ENCODE data around the gene TOR1B. TPM values are rescaled to one million over a fixed set of nuclear protein-coding genes. Genes with fewer than 3 reads are reported as not detected.

The TOR1B gene
- polyA plus RNA-seq, 1 of the 3 experiments (the other 2 are of a cell fraction) = 37.4 TPM

DNA sequence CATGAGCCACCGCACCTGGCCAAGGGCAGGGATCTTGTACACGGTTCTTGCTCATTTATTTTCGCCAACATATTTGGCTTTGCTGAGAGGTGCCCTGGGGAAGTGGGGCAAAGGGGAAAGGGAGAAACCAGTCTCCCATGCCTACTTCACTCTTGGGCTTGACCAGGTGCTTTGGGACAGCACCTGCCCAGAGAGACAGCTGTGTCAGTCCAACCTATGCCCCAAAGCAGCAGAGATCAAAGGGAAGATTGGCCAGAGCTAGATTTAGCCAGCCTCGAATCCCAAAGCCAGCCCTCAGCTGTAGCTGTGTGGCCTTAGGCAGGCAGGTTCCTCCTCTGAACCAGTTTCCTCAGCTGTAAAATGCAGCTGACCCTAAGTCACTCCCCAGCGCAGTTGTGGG is 47.8 kb upstream of the TOR1B start:
- H3K36me3 ChIP-seq (replicated peaks in 1 of 2; ENCODE audit: control insufficient read depth in 1 of 2, insufficient read depth in 2 of 2, low read length in 1 of 2) = no peaks in the 10 kb centered on the region
- ChIA-PET CTCF (interaction anchor here (0.7 to 2.7 kb wide), 7 partner anchors 11 to 35 kb away, joined by 3 to 17 read pairs (median 4); no protein-coding TSS in a partner anchor), POLR2A (no interaction called here)
- no peaks in the 10 kb centered on the region for H3K79me2 ChIP-seq (ENCODE audit: insufficient read depth)
- peaks cover 3% of the 10 kb centered on the region for H3F3A ChIP-seq (replicated peaks; ENCODE audit: insufficient read depth)
- H3K9ac ChIP-seq = no peak overlapping the region
- H4K20me1 ChIP-seq (ENCODE audit: insufficient read depth) = no peaks in the 10 kb centered on the region
- 80% methylated on average over 4 of the region's 5 CpGs for WGBS (ENCODE audit: low lambda C conversion rate)
- no peaks in the 10 kb centered on the region for H3K27me3 ChIP-seq (ENCODE audit: insufficient read depth)
- peaks cover 5 to 20% of the 10 kb centered on the region in 2 experiments; a peak in 2 of 4 replicates for H3K4me1 ChIP-seq (ENCODE audit: control insufficient read depth in 1 of 2, insufficient read depth in 2 of 2, low read depth in 1 of 2, low read length in 1 of 2)
- TF ChIP-seq TAF1 (IDR thresholded peaks at IDR 0.05; ENCODE audit: borderline replicate concordance, low read depth, low read length) = no peak
- no peak for TF ChIP-seq RAD21 (IDR thresholded peaks at IDR 0.05; ENCODE audit: low read length)
- TF ChIP-seq GATA2 (CRISPR knock-in tag; IDR thresholded peaks at IDR 0.05) = no peak
- no peak for TF ChIP-seq EZH2phosphoT487 (IDR thresholded peaks at IDR 0.05; ENCODE audit: borderline replicate concordance, low read depth)
- no peak for TF ChIP-seq ZBTB33 (IDR thresholded peaks at IDR 0.05; ENCODE audit: borderline replicate concordance, low read depth)
- TF ChIP-seq GABPA (IDR thresholded peaks at IDR 0.05; ENCODE audit: low read depth) = no peak
- TF ChIP-seq SMC3 (IDR thresholded peaks at IDR 0.05; ENCODE audit: low read depth, low read length) = no peak
- no peaks in the 10 kb centered on the region for H3K9me3 ChIP-seq
- H2AFZ ChIP-seq (ENCODE audit: low read depth) = no peak overlapping the region
- no peak overlapping the region for H3K4me2 ChIP-seq
- H3K9me2 ChIP-seq = no peaks in the 10 kb centered on the region
- no peak overlapping the region for H3K4me3 ChIP-seq (ENCODE audit: low read depth in 2 of 2, low read length in 1 of 2)
- no peak overlapping the region for H3K27ac ChIP-seq (ENCODE audit: low read depth in 2 of 2, low read length in 1 of 2)
- no peak for DNase-seq

- Histone ChIP-seq H3F3A (replicated peaks; ENCODE audit: insufficient read depth) (peaks cover 3% of the 10 kb centered on the region), H3K9ac (no peak overlapping the region), H3K4me2 (no peak overlapping the region), H3K36me3 (replicated peaks in 1 of 2; ENCODE audit: control insufficient read depth in 1 of 2, insufficient read depth in 2 of 2, low read length in 1 of 2) (no peaks in the 10 kb centered on the region), H3K4me3 (ENCODE audit: low read depth in 2 of 2, low read length in 1 of 2) (no peak overlapping the region), H3K79me2 (ENCODE audit: insufficient read depth) (no peaks in the 10 kb centered on the region), H2AFZ (ENCODE audit: low read depth) (no peak overlapping the region), H3K27me3 (ENCODE audit: insufficient read depth) (no peaks in the 10 kb centered on the region), H3K9me3 (no peaks in the 10 kb centered on the region), H3K9me2 (no peaks in the 10 kb centered on the region), H4K20me1 (ENCODE audit: insufficient read depth) (no peaks in the 10 kb centered on the region), H3K27ac (ENCODE audit: low read depth in 2 of 2, low read length in 1 of 2) (no peak overlapping the region), H3K4me1 (ENCODE audit: control insufficient read depth in 1 of 2, insufficient read depth in 2 of 2, low read depth in 1 of 2, low read length in 1 of 2) (peaks cover 5 to 20% of the 10 kb centered on the region in 2 experiments; a peak in 2 of 4 replicates)
- no peak for TF ChIP-seq MEF2A (IDR thresholded peaks at IDR 0.05; ENCODE audit: borderline replicate concordance, low read depth)
- TF ChIP-seq, protein P1, sequence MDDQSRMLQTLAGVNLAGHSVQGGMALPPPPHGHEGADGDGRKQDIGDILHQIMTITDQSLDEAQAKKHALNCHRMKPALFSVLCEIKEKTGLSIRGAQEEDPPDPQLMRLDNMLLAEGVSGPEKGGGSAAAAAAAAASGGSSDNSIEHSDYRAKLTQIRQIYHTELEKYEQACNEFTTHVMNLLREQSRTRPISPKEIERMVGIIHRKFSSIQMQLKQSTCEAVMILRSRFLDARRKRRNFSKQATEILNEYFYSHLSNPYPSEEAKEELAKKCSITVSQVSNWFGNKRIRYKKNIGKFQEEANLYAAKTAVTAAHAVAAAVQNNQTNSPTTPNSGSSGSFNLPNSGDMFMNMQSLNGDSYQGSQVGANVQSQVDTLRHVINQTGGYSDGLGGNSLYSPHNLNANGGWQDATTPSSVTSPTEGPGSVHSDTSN (IDR thresholded peaks at IDR 0.05) = no peak
- no peak for TF ChIP-seq ZBTB33 (IDR thresholded peaks at IDR 0.05; ENCODE audit: borderline replicate concordance, low read depth)
- no peak for TF ChIP-seq POLR2AphosphoS5 (IDR thresholded peaks at IDR 0.05; ENCODE audit: low read depth, low read length)
- TF ChIP-seq, protein P2, sequence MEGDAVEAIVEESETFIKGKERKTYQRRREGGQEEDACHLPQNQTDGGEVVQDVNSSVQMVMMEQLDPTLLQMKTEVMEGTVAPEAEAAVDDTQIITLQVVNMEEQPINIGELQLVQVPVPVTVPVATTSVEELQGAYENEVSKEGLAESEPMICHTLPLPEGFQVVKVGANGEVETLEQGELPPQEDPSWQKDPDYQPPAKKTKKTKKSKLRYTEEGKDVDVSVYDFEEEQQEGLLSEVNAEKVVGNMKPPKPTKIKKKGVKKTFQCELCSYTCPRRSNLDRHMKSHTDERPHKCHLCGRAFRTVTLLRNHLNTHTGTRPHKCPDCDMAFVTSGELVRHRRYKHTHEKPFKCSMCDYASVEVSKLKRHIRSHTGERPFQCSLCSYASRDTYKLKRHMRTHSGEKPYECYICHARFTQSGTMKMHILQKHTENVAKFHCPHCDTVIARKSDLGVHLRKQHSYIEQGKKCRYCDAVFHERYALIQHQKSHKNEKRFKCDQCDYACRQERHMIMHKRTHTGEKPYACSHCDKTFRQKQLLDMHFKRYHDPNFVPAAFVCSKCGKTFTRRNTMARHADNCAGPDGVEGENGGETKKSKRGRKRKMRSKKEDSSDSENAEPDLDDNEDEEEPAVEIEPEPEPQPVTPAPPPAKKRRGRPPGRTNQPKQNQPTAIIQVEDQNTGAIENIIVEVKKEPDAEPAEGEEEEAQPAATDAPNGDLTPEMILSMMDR (IDR thresholded peaks at IDR 0.05) = no peak
- no peak for TF ChIP-seq MXI1 (IDR thresholded peaks at IDR 0.05; ENCODE audit: low read depth, low read length)
- no peak for TF ChIP-seq JUND (IDR thresholded peaks at IDR 0.05)
- TF ChIP-seq TAF1 (IDR thresholded peaks at IDR 0.05; ENCODE audit: borderline replicate concordance, low read depth, low read length) = no peak
- TF ChIP-seq RAD21 (IDR thresholded peaks at IDR 0.05; ENCODE audit: low read length) = no peak
- CTCF ChIA-PET = interaction anchor here (0.9 to 2.7 kb wide), 5 partner anchors 10 to 34 kb away, joined by 4 to 17 read pairs (median 4); no protein-coding TSS in a partner anchor
- 89% methylated on average over 6 of the region's 6 CpGs for WGBS (ENCODE audit: low lambda C conversion rate)
- POLR2A ChIA-PET = no interaction called here
- no peak for DNase-seq
These were observed 46.8 kb upstream of the TOR1B start for GRCh38 chr9:129756191-129756590.
